ENCODE data around the gene OPRD1.

Gene OPRD1

DNA sequence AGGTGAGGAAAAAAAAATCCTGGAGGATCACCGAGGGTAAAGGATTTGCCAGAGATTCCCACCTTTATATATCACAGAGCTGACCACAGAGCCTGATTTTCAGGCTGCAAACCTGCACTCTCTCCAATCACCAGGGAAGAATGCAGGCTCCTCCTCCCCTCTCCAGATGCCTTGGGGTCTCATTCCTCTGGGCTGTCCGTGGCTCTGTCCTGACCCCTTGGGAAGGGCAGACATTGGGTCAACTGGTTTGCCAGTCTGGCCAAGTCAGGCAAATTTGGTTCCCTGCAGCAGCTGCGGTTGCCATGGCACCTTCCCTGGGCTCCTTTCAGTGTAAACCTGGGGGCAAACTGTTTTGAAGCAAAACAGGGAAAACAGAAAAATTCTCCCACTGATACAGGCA is 11.6 kb upstream of the OPRD1 start:
- ChIA-PET POLR2A (no interaction called here), CTCF (interaction anchor here (0.9 to 2.3 kb wide), 2 partner anchors 13 to 77 kb away, joined by 3 to 6 read pairs; no protein-coding TSS in a partner anchor)
- H3K4me3 ChIP-seq (ENCODE audit: low read depth, low read length): no peak overlapping the region
- no peak for DNase-seq (ENCODE audit: low read depth, low spot score)
- TF ChIP-seq, protein P1, sequence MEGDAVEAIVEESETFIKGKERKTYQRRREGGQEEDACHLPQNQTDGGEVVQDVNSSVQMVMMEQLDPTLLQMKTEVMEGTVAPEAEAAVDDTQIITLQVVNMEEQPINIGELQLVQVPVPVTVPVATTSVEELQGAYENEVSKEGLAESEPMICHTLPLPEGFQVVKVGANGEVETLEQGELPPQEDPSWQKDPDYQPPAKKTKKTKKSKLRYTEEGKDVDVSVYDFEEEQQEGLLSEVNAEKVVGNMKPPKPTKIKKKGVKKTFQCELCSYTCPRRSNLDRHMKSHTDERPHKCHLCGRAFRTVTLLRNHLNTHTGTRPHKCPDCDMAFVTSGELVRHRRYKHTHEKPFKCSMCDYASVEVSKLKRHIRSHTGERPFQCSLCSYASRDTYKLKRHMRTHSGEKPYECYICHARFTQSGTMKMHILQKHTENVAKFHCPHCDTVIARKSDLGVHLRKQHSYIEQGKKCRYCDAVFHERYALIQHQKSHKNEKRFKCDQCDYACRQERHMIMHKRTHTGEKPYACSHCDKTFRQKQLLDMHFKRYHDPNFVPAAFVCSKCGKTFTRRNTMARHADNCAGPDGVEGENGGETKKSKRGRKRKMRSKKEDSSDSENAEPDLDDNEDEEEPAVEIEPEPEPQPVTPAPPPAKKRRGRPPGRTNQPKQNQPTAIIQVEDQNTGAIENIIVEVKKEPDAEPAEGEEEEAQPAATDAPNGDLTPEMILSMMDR (IDR thresholded peaks at IDR 0.05; ENCODE audit: insufficient read depth, low read length, missing control alignments): no peak

DNA sequence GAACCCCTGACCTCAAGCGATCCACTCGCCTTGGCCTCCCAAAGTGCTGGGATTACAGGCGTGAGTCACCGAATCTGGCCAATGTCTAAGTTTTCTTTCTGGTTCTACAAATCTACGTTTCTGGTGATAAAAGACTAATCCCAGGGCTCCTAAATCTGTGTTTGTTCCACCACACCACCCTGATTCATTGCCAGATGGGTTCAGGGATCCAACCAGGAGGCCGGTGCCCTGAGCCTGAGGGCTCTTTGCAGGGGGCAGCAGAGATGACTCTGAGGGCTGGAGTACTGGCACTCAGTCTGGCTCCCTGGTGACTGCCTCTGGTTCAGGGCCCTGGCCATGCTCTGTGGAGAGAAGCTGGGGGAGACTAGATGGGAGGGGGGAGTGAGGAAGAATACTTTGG is 10.5 kb upstream of the OPRD1 start:
- TF ChIP-seq, protein P1 (IDR thresholded peaks at IDR 0.05; ENCODE audit: insufficient read depth, low read length, missing control alignments): no peak
- no peak for DNase-seq (ENCODE audit: low read depth, low spot score)
- CTCF ChIA-PET: interaction anchor here (2.4 to 2.6 kb wide), 2 partner anchors 17 to 75 kb away, joined by 8 to 13 read pairs; no protein-coding TSS in a partner anchor

DNA sequence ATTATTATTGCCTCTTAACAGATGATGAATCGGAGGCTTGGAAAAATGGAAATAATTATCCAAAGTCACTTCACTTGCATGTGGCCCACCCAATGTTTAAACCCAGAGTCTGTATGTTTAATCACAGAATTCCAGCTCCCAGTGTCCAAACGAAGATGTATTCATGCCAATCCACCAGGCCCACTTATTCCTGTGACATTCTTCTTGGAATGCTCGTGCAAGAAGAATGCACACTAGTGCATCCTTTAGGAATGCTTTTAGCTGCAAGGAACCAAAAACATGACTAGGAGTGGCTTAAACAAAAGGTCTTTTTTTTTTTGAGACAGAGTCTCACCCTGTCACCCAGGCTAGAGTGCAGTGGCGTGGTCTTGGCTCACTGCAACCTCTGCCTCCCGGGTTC is 8.9 kb upstream of the OPRD1 start:
- TF ChIP-seq, protein P1 (IDR thresholded peaks at IDR 0.05; ENCODE audit: insufficient read depth, low read length, missing control alignments): no peak
- ChIA-PET CTCF (interaction anchor here (1.3 to 2.6 kb wide), 4 partner anchors 19 to 79 kb away, joined by 3 to 13 read pairs (median 6); no protein-coding TSS in a partner anchor), POLR2A (interaction anchor here (0.6 kb wide), 1 partner anchor 22 kb away, joined by 3 read pairs; no protein-coding TSS in a partner anchor)
- H3K4me3 ChIP-seq (ENCODE audit: low read depth, low read length): no peak overlapping the region
- DNase-seq (ENCODE audit: low read depth, low spot score): no peak

More for the DNA sequence above, 10.5 kb upstream of the OPRD1 start:
- POLR2A ChIA-PET: no interaction called here
- no peak overlapping the region for H3K4me3 ChIP-seq (ENCODE audit: low read depth, low read length)

DNA sequence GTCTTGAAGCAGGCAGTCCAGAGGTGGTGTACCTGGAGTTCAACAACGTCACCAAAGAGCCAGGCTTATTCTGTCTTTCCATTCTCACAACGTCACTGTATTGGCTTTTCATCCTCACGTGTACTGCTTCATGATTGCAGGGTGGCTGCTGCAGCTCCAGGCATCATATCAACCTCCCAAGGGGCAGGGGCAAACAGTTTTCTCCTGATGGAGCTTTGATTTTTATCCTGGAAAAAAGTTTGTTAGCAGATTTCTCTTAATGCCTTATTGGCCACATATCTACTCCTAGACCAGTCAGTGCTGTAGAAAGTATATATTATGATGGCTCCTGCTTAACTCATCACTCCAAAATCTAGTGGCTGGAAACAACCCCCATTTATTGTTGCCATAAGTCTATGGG is 8.3 kb upstream of the OPRD1 start:
- no peak for DNase-seq (ENCODE audit: low read depth, low spot score)
- TF ChIP-seq, protein P1 (IDR thresholded peaks at IDR 0.05; ENCODE audit: insufficient read depth, low read length, missing control alignments): no peak
- no peak overlapping the region for H3K4me3 ChIP-seq (ENCODE audit: low read depth, low read length)
- ChIA-PET POLR2A (no interaction called here), CTCF (interaction anchor here (1.3 to 2.6 kb wide), 4 partner anchors 19 to 78 kb away, joined by 3 to 13 read pairs (median 6); no protein-coding TSS in a partner anchor)

DNA sequence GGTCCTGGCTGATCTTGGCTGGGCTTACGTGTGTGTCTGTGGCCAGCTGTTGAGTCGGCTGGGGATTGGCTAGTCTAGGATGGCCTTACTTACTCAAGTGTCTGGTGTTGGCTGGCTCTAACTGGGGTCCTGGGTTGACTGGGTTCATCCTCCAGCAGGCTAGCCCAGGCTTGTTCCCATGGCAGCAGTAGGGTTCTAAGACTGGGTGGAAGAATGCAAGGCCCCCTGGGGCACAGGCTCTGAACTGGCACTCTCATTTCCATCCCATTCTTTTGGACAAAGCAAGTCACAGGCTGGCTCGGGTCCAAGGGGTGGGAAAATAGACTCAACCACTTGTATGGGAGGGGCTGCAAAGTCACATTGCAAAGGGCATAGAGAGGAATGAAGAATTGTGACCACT is 7.9 kb upstream of the OPRD1 start:
- TF ChIP-seq, protein P1 (IDR thresholded peaks at IDR 0.05; ENCODE audit: insufficient read depth, low read length, missing control alignments): no peak
- no peak overlapping the region for H3K4me3 ChIP-seq (ENCODE audit: low read depth, low read length)
- POLR2A ChIA-PET: no interaction called here
- DNase-seq (ENCODE audit: low read depth, low spot score): no peak
- CTCF ChIA-PET: interaction anchor here (1.5 to 2.6 kb wide), 3 partner anchors 19 to 72 kb away, joined by 3 to 13 read pairs (median 5); no protein-coding TSS in a partner anchor

DNA sequence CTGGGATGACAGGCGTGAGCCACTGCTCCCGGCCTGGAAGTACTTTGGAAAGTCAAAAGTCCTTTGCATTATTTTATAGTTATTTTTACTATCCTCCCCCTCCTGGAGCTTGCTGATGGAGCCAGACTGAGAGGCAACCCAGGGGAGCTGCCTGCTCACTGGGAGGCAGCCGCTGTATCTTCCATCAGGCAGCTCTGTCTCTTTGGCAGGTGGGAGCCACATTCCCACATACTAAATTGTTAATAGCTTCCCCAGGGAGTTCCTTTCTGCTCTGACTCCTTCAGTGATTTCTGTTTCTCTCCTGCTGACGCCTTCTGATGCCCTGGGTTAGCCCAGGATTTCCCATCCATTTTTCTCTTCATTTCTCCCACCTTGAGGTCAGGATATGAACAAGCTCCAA is 4.9 kb upstream of the OPRD1 start:
- POLR2A ChIA-PET: no interaction called here
- CTCF ChIA-PET: interaction anchor here (1.4 to 1.7 kb wide), 2 partner anchors 22 to 70 kb away, joined by 5 to 6 read pairs; no protein-coding TSS in a partner anchor
- TF ChIP-seq, protein P1 (IDR thresholded peaks at IDR 0.05; ENCODE audit: insufficient read depth, low read length, missing control alignments): no peak
- DNase-seq (ENCODE audit: low read depth, low spot score): no peak
- H3K4me3 ChIP-seq (ENCODE audit: low read depth, low read length): no peak overlapping the region
